Fibroblast of the aortic adventitia (primary cell): ENCODE results near the gene UNKL. TPM values are rescaled to one million over a fixed set of nuclear protein-coding genes. Genes with fewer than 3 reads are reported as not detected.

Experiments used
- DNase-seq: peaks from one replicate; pipeline ENCODE4 v3.0.0-alpha.2; 2010; ENCODE audit warnings: low read depth
- H3K4me3 ChIP-seq: 2 replicates; pipeline ENCODE4 v1.5.1; 2011; ENCODE audit warnings: low read depth, mild to moderate bottlenecking, control low read depth, low read length, moderate library complexity
- total RNA-seq: library from RNA; depleted of rRNA; stranded (reverse); fragments of >200 nt; gene quantifications from 2 replicates; pipeline ENCODE4 v1.2.3, GENCODE V29; 2012; ENCODE audit warnings: low replicate concordance
- TF ChIP-seq, protein P1 (sequence below): IDR thresholded peaks from 2 replicates; pipeline ENCODE4 v1.5.1; 2011; ENCODE audit warnings: mild to moderate bottlenecking, low read length, control low read depth, inconsistent platforms; ENCODE audit not compliant: insufficient read depth

UNKL gene
- total RNA-seq, 1 donor = 11.5 TPM

DNA sequence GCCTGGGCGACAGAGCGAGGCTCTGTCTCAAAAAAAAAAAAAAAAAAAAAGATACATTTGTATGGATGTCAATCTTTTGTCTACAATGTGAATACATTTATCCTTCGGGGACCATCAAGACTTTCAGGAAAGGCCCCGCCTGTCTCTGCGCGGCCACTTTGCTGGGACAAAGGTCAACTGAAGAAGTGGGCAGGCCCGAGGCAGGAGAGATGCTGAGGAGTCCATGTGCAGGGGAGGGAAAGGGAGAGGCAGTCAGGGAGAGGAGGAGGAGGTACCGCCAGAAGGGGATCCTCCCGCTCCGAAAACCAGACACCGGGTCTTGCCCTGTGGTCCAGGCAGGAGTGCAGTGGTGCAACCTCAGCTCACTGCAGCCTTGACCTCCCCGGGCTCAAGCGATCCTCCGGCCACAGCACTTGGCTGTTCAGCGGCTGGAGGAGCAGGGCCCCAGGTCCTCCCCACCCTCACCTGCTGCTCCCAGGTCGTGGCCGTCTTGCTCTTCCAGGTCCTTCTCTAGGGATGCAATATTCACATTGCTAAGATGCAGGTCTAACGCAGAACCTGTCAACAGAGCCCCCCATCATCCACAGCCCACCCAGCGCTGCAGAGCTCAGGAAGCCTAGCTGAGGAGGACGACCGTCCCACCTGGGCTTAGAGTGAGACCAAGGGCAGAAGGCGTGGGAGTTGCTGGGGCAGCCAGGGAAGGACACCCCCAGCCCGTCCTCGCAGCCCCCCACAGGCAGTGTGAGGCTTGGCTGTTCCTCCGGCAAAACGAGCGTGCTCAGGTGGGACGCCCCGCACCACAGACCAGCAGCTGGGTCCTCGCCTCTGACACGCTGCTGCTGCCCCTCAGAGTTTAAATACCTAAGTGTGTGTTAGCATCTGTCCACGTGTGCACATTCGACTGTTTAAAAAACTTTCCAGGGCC lies 43.2 kb downstream of the UNKL start:
- DNase-seq = no peak
- TF ChIP-seq, protein P1, sequence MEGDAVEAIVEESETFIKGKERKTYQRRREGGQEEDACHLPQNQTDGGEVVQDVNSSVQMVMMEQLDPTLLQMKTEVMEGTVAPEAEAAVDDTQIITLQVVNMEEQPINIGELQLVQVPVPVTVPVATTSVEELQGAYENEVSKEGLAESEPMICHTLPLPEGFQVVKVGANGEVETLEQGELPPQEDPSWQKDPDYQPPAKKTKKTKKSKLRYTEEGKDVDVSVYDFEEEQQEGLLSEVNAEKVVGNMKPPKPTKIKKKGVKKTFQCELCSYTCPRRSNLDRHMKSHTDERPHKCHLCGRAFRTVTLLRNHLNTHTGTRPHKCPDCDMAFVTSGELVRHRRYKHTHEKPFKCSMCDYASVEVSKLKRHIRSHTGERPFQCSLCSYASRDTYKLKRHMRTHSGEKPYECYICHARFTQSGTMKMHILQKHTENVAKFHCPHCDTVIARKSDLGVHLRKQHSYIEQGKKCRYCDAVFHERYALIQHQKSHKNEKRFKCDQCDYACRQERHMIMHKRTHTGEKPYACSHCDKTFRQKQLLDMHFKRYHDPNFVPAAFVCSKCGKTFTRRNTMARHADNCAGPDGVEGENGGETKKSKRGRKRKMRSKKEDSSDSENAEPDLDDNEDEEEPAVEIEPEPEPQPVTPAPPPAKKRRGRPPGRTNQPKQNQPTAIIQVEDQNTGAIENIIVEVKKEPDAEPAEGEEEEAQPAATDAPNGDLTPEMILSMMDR = no peak
- H3K4me3 ChIP-seq = no peak overlapping the region

DNA sequence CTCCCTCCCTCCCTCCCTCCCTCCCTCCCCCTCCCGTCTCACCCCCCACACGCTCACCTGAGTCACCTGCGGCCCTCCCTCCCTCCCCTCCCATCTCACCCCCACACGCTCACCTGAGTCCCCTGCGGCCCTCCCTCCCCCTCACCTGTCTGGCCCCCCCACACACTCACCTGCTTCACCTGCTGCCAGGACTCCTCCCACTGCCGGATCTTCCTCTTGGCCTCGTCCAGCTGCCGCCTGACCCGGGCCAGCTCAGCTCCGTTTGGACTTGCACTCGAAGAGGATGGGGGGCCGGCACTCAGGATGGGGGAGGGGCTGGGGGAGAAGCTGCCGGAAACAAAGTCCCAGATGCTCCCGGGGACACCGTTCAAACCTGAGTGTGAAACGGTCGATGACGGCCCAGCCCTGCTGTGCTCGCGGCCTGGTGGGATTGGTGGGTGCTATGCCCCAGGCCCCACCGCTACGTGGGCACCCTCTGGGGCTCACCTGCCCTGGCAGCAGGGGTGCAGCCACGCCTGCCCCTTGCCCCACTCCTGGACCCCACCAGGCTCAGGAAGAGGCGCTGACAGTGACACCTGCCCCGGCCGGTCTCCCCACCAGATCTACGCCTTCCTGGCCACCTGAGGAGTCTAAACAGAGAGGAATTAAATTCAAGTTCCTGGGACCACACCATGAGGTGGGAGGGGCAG lies 46.9 kb downstream of the UNKL start:
- H3K4me3 ChIP-seq = no peak overlapping the region
- no peak for DNase-seq
- TF ChIP-seq, protein P1 = no peak

DNA sequence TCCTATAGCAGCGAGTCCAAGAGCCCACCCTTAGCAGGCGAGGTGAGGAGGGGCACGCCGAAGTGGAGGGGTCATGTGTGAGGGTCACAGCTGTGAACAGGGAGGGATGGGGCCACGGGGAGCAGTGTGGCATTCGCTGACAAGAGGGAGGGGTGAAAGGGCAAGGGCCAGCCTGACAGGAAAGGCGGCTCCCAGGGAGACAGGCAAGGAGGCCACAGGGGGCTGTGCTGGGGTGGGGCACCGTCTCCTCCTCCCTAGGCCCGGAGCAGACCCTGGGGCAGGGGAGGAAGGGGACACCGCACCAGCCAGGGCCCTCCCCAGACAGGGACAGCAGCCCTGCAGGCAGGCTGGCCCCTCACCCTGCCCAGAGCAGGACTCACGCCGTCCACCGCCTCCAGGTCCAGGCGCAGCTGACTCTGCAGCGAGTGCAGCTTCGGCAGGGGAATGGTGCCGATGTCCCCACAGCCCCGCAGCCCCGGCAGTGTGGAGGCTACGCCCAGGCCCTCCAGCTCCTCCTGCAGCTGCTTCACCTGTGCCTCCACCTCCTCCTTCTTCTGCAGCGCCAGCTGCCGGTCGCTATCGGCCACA lies 47.7 kb downstream of the UNKL start:
- TF ChIP-seq, protein P1 = no peak
- DNase-seq = no peak
- no peak overlapping the region for H3K4me3 ChIP-seq

DNA sequence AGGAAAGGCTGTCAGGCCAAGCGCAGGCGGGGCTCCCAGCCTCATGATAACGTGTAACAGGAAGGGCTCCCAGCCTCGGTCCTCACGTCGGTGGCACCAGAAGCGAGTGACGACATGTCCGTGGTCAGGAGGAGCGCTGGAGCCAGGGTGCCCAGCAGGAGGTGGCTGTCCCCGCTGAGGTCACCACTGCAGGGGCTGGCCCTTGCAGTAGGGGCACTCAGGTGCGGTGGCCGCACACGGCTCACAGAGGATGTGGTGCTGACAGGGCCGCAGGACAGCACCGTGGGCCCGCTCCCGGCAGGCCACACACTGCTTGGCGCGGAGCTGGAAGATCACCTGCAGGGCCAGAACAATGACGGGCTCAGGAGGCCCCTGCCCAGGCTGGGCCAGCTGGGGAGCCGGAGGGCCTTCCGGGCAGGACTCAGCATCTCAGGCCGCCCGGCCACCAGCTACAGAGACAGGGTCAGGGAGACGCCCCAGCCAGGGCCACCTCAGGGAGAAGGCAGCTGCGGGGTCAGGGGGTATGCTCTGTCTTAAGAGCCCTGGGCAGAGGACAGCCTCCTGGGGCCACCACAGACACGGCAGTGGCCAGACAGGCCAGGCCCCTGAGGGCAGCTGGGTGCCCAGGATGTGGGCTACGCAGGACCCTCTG lies 48.3 kb downstream of the UNKL start:
- no peak overlapping the region for H3K4me3 ChIP-seq
- TF ChIP-seq, protein P1 = no peak
- no peak for DNase-seq

DNA sequence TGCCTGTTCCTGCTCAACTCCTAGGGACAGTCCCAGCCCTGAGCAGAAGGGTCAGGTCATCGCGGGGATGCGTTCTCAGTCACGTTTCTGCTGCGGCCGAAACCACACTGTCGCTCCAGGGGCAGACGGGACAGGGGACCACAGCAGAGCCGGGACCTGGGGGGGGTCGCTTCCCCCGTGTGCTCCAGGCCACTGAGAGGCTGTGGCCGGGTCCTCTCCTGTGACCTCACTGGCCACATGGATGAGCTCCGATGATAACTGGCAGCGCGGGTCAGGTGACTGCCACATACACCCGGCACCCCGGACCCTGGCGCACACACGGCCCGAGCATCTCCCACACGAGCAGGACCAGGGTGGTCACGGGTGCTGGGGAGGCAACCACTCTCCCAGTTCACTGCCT lies 50.0 kb downstream of the UNKL start:
- TF ChIP-seq, protein P1 = no peak
- H3K4me3 ChIP-seq = no peak overlapping the region

DNA sequence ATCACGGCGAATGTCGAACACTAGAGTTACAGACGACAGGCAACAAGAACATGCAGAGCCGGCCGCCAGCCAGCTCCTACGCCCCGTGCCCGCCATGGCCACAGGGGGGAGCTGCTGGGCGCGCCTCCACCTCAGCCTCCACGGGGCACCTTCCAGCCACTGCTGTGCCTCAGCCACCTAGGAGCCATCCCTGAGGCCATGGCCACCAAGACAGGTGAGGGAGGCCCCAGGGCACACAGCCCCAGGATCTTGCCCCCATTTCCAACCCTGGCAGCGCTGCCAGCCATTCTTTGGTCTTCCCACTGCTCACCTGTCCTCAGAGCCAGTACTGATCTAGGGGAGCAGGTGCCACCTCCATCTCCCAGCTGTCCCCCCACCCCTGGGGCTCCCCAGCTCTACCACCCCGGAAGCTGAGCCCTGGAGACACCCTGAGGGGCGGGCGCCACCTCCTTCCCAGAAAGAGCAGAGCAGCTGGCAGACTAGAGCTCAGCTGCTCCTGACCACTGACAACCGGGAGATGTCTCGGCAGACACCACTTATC lies 50.9 kb downstream of the UNKL start:
- H3K4me3 ChIP-seq = no peak overlapping the region
- TF ChIP-seq, protein P1 = peak; percentile 74
- DNase-seq = peak; percentile 18

More for the DNA sequence above, 50.0 kb downstream of the UNKL start:
- no peak for DNase-seq
